WTC11 (cell line): ENCODE data around the gene CLASP2. TPM values are rescaled to one million over a fixed set of nuclear protein-coding genes. Genes with fewer than 3 reads are reported as not detected.

Source experiments
- ATAC-seq: fragments of 200-7000 bp; cut with Tn5 transposase; 2 replicates; pipeline ENCODE4 v1.10.0; 2021; ENCODE audit warnings: mild to moderate bottlenecking, moderate library complexity
- CTCF ChIA-PET: fragments of 300-600 bp; sonication (Branson Sonifier 250); formaldehyde crosslinking; loops from one replicate; lab custom pipeline; 2021; ENCODE audit warnings: antibody characterized with exemption; lab: Charles Lee
- POLR2A ChIA-PET: fragments of 350-600 bp; sonication (Branson Sonifier 250); formaldehyde crosslinking; loops from one replicate; lab custom pipeline; 2021; ENCODE audit warnings: antibody characterized with exemption; lab: Charles Lee
- DNase-seq: peaks from one replicate; pipeline ENCODE4 v3.0.0; 2021; ENCODE audit warnings: low spot score
- H3K27ac Mint-ChIP-seq: 2 replicates; pipeline ENCODE4 v1.8.0; 2021; ENCODE audit warnings: mixed read lengths
- H3K27me3 Mint-ChIP-seq: 2 replicates; pipeline ENCODE4 v1.8.0; 2021; ENCODE audit warnings: low read depth, mild to moderate bottlenecking, moderate library complexity, mixed read lengths
- H3K36me3 Mint-ChIP-seq: 2 replicates; pipeline ENCODE4 v1.8.0; 2021; ENCODE audit warnings: mixed read lengths
- H3K4me1 Mint-ChIP-seq: 2 replicates; pipeline ENCODE4 v1.8.0; 2022; ENCODE audit warnings: mixed read lengths
- H3K4me3 Mint-ChIP-seq: 2 replicates; pipeline ENCODE4 v1.8.0; 2021; ENCODE audit warnings: mild to moderate bottlenecking, moderate library complexity, mixed read lengths
- H3K9me3 Mint-ChIP-seq: 2 replicates; pipeline ENCODE4 v1.8.0; 2021; ENCODE audit warnings: mixed read lengths
- EMX1 ChIP-seq: fragments of 250-450 bp; sonication (Bioruptor Pico); IDR thresholded peaks from 2 replicates; pipeline ENCODE4 v1.8.0; 2021; ENCODE audit warnings: mild to moderate bottlenecking
- ESRRA ChIP-seq: sonication (generic); formaldehyde crosslinking; IDR thresholded peaks from 2 replicates; pipeline ENCODE4 v1.8.1; 2022; ENCODE audit warnings: mild to moderate bottlenecking, missing genetic modification reagents, borderline replicate concordance
- FOXJ3 ChIP-seq: sonication (generic); formaldehyde crosslinking; IDR thresholded peaks from 2 replicates; pipeline ENCODE4 v1.9.0; 2021; ENCODE audit warnings: missing genetic modification reagents, mild to moderate bottlenecking, borderline replicate concordance
- FOXP1 ChIP-seq: sonication (generic); formaldehyde crosslinking; IDR thresholded peaks from 2 replicates; pipeline ENCODE4 v1.8.0; 2022; ENCODE audit warnings: missing genetic modification reagents, mild to moderate bottlenecking, moderate library complexity, borderline replicate concordance
- NFE2L1 ChIP-seq: sonication (generic); formaldehyde crosslinking; IDR thresholded peaks from 2 replicates; pipeline ENCODE4 v1.8.1; 2023; ENCODE audit warnings: missing genetic modification reagents
- RORB ChIP-seq: fragments of 250-450 bp; sonication (Bioruptor Pico); IDR thresholded peaks from 2 replicates; pipeline ENCODE4 v1.9.0; 2021; ENCODE audit warnings: mild to moderate bottlenecking
- SOX15 ChIP-seq: fragments of 250-450 bp; sonication (Bioruptor Pico); IDR thresholded peaks from 2 replicates; pipeline ENCODE4 v1.9.0; 2021; ENCODE audit warnings: mild to moderate bottlenecking
- SP1 ChIP-seq: sonication (generic); formaldehyde crosslinking; conservative IDR thresholded peaks from 2 replicates; pipeline ENCODE4 v1.8.1; 2022; ENCODE audit warnings: missing genetic modification reagents
- ZNF121 ChIP-seq: sonication (generic); formaldehyde crosslinking; IDR thresholded peaks from 2 replicates; pipeline ENCODE4 v1.8.0; 2023; ENCODE audit warnings: missing genetic modification reagents
- ZNF219 ChIP-seq: sonication (generic); formaldehyde crosslinking; IDR thresholded peaks from 2 replicates; pipeline ENCODE4 v1.8.0; 2023; ENCODE audit warnings: missing genetic modification reagents, mild to moderate bottlenecking, borderline replicate concordance
- ZNF317 ChIP-seq: sonication (generic); formaldehyde crosslinking; IDR thresholded peaks from 2 replicates; pipeline ENCODE4 v1.8.1; 2023; ENCODE audit warnings: low read depth, mild to moderate bottlenecking, moderate library complexity, missing genetic modification reagents, borderline replicate concordance
- ZNF416 ChIP-seq: fragments of 250-450 bp; sonication (Bioruptor Pico); IDR thresholded peaks from 2 replicates; pipeline ENCODE4 v1.9.0; 2021; ENCODE audit warnings: mild to moderate bottlenecking, inconsistent platforms
- ZNF671 ChIP-seq: fragments of 250-450 bp; sonication (Bioruptor Pico); IDR thresholded peaks from 2 replicates; pipeline ENCODE4 v1.8.0; 2021; ENCODE audit warnings: mild to moderate bottlenecking
- total RNA-seq: library from RNA; stranded (reverse); gene quantifications from 3 replicates; pipeline ENCODE4 v1.2.3, GENCODE V29; 2021
- TF ChIP-seq, protein P1 (sequence below): sonication (generic); formaldehyde crosslinking; IDR thresholded peaks from 2 replicates; pipeline ENCODE4 v1.8.1; 2022; ENCODE audit warnings: missing genetic modification reagents, borderline replicate concordance
- TF ChIP-seq, protein P2 (sequence below): fragments of 250-450 bp; sonication (Bioruptor Pico); conservative IDR thresholded peaks from 2 replicates; pipeline ENCODE4 v1.9.0; 2021; ENCODE audit warnings: mild to moderate bottlenecking
- TF ChIP-seq, protein P3 (sequence below): sonication (generic); formaldehyde crosslinking; IDR thresholded peaks from 2 replicates; pipeline ENCODE4 v1.8.1; 2022; ENCODE audit warnings: low read depth, missing genetic modification reagents, borderline replicate concordance

Gene CLASP2
- total RNA-seq, 1 experiment from 2014 or later, result 56.7 TPM

DNA sequence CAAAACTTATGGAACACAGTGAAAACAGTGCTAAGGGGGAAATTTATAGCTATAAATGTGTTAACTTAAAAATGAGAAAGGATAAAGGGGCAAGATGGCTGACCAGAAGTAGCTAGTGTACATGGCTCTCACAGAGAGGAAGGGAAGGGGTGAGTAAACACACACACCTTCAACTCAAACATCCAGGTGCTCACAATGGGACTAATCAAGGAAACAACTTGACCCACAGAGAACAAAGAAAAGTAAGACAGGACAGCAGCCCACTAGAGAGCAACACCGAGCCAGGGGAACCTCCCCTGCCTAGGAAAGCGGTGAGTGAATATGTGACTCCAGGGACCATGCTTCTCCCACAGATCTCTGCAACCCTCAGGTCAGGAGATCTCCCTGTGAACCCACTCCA lies 192.8 kb downstream of the CLASP2 start:
- peak; percentile 53 for ATAC-seq
- no peak overlapping the region for H3K4me3 Mint-ChIP-seq
- no peaks in the 10 kb centered on the region for H3K27me3 Mint-ChIP-seq
- CTCF ChIA-PET, result interaction anchor here (0.8 kb wide), 1 partner anchor 262 kb away, joined by 3 read pairs; no protein-coding TSS in a partner anchor
- no peak overlapping the region for H3K27ac Mint-ChIP-seq
- no peak for DNase-seq
- H3K4me1 Mint-ChIP-seq, result peaks cover 7% of the 10 kb centered on the region
- TF ChIP-seq ZNF219 (CRISPR knock-in tag), result no peak
- TF ChIP-seq, protein P1, sequence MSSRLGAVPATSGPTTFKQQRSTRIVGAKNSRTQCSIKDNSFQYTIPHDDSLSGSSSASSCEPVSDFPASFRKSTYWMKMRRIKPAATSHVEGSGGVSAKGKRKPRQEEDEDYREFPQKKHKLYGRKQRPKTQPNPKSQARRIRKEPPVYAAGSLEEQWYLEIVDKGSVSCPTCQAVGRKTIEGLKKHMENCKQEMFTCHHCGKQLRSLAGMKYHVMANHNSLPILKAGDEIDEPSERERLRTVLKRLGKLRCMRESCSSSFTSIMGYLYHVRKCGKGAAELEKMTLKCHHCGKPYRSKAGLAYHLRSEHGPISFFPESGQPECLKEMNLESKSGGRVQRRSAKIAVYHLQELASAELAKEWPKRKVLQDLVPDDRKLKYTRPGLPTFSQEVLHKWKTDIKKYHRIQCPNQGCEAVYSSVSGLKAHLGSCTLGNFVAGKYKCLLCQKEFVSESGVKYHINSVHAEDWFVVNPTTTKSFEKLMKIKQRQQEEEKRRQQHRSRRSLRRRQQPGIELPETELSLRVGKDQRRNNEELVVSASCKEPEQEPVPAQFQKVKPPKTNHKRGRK (CRISPR knock-in tag), result no peak
- TF ChIP-seq SOX15 (CRISPR knock-in tag), result no peak
- no peak for TF ChIP-seq EMX1
- peaks cover 67% of the 10 kb centered on the region for H3K36me3 Mint-ChIP-seq
- peaks cover 46% of the 10 kb centered on the region for H3K9me3 Mint-ChIP-seq
- POLR2A ChIA-PET, result no interaction called here

DNA sequence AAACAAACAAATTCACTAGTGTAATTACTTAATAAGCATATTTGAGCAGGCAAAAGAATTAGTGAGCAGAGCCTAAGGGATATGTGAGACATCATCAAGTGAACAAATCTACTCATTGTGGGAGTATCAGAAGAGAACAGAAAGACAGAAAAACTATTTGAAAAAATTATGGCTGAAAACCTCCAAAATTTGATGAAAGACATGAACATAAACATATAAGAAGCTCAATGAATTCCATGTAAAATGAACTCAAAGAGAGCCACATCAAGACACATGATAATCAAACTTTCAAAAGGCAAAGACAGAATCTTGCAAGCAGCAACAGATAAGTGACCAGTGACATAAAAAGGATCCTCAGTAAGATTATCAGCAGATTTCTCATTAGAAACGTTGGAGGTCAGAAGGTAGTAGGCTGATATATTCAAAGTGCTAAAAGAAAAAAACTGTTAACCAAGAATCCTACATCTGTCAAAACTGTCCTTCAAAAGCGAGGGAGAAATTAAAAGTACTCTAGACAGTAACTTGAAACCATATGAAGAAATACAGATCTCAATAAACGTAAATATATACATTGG lies 194.9 kb downstream of the CLASP2 start:
- no peak overlapping the region for H3K27ac Mint-ChIP-seq
- ChIA-PET CTCF (no interaction called here), POLR2A (no interaction called here)
- no peak overlapping the region for H3K4me3 Mint-ChIP-seq
- no peaks in the 10 kb centered on the region for H3K27me3 Mint-ChIP-seq
- DNase-seq, result no peak
- peaks cover 7% of the 10 kb centered on the region for H3K4me1 Mint-ChIP-seq
- TF ChIP-seq ZNF317 (CRISPR knock-in tag) (peak; percentile 75), FOXJ3 (CRISPR knock-in tag) (no peak), RORB (CRISPR knock-in tag) (no peak)
- peaks cover 39% of the 10 kb centered on the region for H3K9me3 Mint-ChIP-seq
- ATAC-seq, result no peak
- peaks cover 58% of the 10 kb centered on the region for H3K36me3 Mint-ChIP-seq

DNA sequence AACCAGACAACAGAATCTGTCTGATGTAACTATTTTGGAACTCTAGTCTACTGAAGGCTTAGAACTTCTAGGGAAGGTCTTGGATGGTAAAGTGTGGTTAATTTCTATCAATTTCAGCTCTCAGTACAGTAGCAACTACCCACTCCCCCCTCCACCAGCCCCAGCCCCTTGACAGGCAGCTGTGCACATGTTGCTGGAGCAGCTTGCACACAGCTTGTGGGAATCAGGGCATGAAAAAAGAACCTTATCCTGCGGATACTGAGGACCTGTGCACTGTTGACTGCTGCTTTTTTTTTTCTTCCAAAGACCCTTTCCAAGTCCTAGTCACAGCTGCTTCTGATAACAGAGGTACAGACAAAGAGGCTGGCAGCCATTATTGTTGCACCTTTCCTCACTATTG lies 196.3 kb downstream of the CLASP2 start:
- DNase-seq (no peak), ATAC-seq (peak; percentile 36; the same call in 1 of the 2 replicates)
- no peak overlapping the region for H3K4me3 Mint-ChIP-seq
- ChIA-PET POLR2A (interaction anchor here (1.1 kb wide), 1 partner anchor 36 kb away, joined by 3 read pairs; no protein-coding TSS in a partner anchor), CTCF (no interaction called here)
- H3K27ac Mint-ChIP-seq, result peak overlapping the region; percentile 11; the same call in 1 of the 2 replicates
- H3K27me3 Mint-ChIP-seq, result no peaks in the 10 kb centered on the region
- H3K4me1 Mint-ChIP-seq, result peaks cover 7% of the 10 kb centered on the region
- TF ChIP-seq SP1 (CRISPR knock-in tag), result no peak
- TF ChIP-seq ZNF671, result no peak
- TF ChIP-seq FOXP1 (CRISPR knock-in tag), result no peak
- no peak for TF ChIP-seq RORB (CRISPR knock-in tag)
- TF ChIP-seq, protein P2, sequence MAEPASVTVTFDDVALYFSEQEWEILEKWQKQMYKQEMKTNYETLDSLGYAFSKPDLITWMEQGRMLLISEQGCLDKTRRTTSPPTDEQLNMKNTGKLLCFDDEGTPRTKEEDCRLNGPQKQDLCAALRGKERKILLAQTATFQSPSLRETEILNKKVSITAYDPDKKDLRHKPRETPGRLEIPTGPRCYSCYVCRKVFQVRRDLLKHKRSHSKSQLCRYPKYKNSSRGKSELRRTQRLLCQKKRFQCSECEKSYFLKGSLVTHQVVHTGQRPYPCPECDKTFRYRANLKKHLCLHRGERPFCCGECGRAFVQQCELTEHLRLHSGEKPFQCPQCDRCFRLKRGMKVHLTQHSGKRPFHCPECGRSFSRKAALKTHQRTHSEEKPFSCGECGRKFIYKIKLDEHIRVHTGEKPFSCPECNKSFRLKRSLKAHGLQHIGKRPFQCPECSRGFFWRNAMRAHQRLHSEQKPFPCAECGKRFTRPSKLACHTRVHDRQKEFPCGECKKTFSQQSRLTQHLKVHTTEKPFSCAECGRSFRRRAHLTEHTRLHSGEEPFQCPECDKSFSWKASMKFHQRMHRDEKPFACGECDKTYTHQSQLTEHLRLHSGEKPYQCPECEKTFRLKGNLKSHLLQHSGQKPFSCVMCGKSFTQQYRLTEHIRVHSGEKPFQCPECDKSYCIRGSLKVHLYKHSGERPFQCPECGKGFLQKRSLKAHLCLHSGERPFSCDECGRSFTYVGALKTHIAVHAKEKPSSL (CRISPR knock-in tag), result no peak
- no peak for TF ChIP-seq ESRRA (CRISPR knock-in tag)
- peaks cover 47% of the 10 kb centered on the region for H3K36me3 Mint-ChIP-seq
- H3K9me3 Mint-ChIP-seq, result peaks cover 28% of the 10 kb centered on the region

DNA sequence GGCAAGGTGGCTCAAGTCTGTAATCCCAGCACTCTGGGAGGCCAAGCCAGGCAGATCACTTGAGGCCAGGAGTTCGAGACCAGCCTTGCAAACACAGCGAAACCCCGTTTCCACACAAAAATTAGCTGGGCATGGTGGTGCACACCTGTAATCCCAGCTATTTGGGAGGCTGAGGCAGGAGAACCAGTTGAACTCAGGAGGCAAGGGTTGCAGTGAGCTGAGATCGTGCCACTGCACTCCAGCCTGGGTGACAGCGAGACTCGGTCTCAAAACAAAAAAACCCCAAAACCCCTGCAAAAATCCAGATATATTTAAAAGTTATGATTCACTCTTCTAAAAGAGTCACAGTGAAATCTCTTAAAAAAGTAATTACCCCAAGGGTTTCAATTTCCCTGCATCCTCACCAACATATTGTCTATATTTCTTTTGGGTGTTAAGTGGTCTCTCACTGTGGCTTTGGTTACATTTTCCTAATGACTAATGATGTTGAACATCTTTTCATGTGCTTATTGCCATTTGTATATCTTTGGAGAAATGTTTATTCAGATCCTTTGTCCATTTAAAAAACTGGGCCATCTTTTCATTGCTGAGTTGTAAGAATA lies 204.7 kb downstream of the CLASP2 start:
- H3K4me3 Mint-ChIP-seq, result no peak overlapping the region
- H3K36me3 Mint-ChIP-seq, result peaks cover 32% of the 10 kb centered on the region
- no peak overlapping the region for H3K27ac Mint-ChIP-seq
- CTCF ChIA-PET, result no interaction called here
- DNase-seq (no peak), ATAC-seq (no peak)
- TF ChIP-seq NFE2L1 (CRISPR knock-in tag) (no peak), ZNF416 (CRISPR knock-in tag) (no peak), SP1 (CRISPR knock-in tag) (no peak), ZNF121 (CRISPR knock-in tag) (no peak)
- TF ChIP-seq, protein P3, sequence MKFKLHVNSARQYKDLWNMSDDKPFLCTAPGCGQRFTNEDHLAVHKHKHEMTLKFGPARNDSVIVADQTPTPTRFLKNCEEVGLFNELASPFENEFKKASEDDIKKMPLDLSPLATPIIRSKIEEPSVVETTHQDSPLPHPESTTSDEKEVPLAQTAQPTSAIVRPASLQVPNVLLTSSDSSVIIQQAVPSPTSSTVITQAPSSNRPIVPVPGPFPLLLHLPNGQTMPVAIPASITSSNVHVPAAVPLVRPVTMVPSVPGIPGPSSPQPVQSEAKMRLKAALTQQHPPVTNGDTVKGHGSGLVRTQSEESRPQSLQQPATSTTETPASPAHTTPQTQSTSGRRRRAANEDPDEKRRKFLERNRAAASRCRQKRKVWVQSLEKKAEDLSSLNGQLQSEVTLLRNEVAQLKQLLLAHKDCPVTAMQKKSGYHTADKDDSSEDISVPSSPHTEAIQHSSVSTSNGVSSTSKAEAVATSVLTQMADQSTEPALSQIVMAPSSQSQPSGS (CRISPR knock-in tag), result no peak
- TF ChIP-seq, protein P1 (CRISPR knock-in tag), result no peak
- H3K27me3 Mint-ChIP-seq, result no peaks in the 10 kb centered on the region
- no peaks in the 10 kb centered on the region for H3K4me1 Mint-ChIP-seq
- no peaks in the 10 kb centered on the region for H3K9me3 Mint-ChIP-seq
- POLR2A ChIA-PET, result no interaction called here
